Subcutaneous adipose tissue (tissue), 4 donors: ENCODE data around the gene TRPV5. TPM values are rescaled to one million over a fixed set of nuclear protein-coding genes. Genes with fewer than 3 reads are reported as not detected.

Source experiments
- total RNA-seq, 4 donors: library from RNA; depleted of rRNA; stranded (reverse); fragments of >200 nt; gene quantifications; one replicate each; pipeline ENCODE4 v1.1.0, GENCODE V29; 2016
- TF ChIP-seq, protein P1 (sequence below): fragments of 450-650 bp; IDR thresholded peaks from one replicate; pipeline ENCODE4 v1.5.1; 2016; ENCODE audit warnings: low read depth, mild to moderate bottlenecking, control low read depth, antibody characterized with exemption, moderate library complexity

The TRPV5 gene
- total RNA-seq, 4 donors from 2014 or later: not detected

- TF ChIP-seq, protein P1, sequence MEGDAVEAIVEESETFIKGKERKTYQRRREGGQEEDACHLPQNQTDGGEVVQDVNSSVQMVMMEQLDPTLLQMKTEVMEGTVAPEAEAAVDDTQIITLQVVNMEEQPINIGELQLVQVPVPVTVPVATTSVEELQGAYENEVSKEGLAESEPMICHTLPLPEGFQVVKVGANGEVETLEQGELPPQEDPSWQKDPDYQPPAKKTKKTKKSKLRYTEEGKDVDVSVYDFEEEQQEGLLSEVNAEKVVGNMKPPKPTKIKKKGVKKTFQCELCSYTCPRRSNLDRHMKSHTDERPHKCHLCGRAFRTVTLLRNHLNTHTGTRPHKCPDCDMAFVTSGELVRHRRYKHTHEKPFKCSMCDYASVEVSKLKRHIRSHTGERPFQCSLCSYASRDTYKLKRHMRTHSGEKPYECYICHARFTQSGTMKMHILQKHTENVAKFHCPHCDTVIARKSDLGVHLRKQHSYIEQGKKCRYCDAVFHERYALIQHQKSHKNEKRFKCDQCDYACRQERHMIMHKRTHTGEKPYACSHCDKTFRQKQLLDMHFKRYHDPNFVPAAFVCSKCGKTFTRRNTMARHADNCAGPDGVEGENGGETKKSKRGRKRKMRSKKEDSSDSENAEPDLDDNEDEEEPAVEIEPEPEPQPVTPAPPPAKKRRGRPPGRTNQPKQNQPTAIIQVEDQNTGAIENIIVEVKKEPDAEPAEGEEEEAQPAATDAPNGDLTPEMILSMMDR: no peak
These were observed 64.1 kb downstream of the TRPV5 start for GRCh38 chr7:142869434-142869833.

- TF ChIP-seq, protein P1: no peak
These were observed 64.5 kb downstream of the TRPV5 start for GRCh38 chr7:142868986-142869415.

- TF ChIP-seq, protein P1: no peak
These were observed 65.2 kb downstream of the TRPV5 start for GRCh38 chr7:142868188-142868985.

- TF ChIP-seq, protein P1: no peak
These were observed 66.0 kb downstream of the TRPV5 start for GRCh38 chr7:142867398-142868187.

DNA sequence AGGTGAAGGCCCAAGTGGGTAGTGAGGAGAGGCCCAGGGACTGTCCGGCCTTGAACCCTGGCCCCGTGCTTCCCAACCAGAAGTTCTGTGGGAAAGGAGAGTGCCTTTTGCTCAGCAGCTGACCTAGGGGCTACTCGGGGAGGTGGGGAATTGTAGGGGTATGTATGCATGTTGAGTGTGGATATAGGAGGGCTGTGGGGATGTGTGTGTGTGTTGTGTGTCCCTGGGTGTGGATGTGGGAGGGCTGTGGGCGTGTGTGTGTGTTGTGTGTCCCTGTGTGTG, 66.5 kb downstream of the TRPV5 start:
- TF ChIP-seq, protein P1: no peak

DNA sequence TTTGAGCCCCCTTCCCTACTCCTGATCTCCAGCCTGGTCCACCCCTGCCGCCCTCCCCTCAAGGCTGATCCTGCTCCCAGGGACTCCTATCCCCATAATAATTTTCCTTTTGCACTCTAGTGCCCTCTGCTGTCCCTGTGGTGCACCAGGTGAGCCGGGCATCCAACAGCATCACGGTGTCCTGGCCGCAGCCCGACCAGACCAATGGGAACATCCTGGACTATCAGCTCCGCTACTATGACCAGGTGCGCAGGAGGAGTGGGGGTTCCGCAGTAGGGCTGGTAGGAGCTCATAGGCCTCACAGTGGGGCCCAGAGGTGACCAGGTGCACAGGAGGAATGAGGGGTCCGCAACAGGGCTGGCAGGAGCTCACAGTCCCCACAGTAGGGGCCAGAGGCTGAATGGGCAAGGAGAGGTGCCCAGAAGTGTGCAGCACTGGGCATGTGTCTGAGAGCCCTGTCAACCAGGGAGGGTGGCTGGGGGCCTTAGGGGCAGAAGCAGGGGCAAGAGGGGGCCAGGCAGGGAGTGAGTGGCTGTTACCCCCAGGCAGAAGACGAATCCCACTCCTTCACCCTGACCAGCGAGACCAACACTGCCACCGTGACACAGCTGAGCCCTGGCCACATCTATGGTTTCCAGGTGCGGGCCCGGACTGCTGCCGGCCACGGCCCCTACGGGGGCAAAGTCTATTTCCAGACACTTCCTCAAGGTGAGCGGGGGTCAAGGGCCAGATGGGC, 67.0 kb downstream of the TRPV5 start:
- TF ChIP-seq, protein P1: no peak

DNA sequence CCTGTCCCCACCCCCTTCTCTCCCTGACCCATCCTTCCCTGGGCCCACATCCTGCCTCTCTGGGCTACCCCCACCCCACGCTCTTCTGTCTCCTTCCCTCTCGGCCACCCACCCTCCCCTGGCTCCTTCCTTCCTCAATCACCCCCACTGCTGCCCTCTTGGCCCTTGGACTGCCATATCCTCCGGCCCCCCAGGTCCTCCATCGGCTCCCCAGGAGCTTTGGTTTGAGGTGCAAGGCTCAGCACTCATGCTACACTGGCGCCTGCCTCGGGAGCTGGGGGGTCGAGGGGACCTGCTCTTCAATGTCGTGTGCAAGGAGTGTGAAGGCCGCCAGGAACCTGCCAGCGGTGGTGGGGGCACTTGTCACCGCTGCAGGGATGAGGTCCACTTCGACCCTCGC, 67.8 kb downstream of the TRPV5 start:
- TF ChIP-seq, protein P1: no peak
